HG03280 (cell line): ENCODE measurements around the gene PPP1CC.

Source experiments
- ATAC-seq: cut with Tn5 transposase; IDR thresholded peaks from one replicate; pipeline ENCODE4 v1.9.1; 2021; ENCODE audit warnings: mild to moderate bottlenecking, moderate library complexity; ENCODE audit not compliant: unreplicated experiment

PPP1CC gene

GRCh38 chr12:110689281-110690126 lies 53.2 kb downstream of the PPP1CC start:
- ATAC-seq: no peak

GRCh38 chr12:110688446-110689280 lies 54.0 kb downstream of the PPP1CC start, which contains the start of gene HVCN1:
HVCN1 (minus strand) TSS chr12:110689115; CDS start chr12:110683245, 5,870 bp downstream.
- ATAC-seq: no peak

DNA sequence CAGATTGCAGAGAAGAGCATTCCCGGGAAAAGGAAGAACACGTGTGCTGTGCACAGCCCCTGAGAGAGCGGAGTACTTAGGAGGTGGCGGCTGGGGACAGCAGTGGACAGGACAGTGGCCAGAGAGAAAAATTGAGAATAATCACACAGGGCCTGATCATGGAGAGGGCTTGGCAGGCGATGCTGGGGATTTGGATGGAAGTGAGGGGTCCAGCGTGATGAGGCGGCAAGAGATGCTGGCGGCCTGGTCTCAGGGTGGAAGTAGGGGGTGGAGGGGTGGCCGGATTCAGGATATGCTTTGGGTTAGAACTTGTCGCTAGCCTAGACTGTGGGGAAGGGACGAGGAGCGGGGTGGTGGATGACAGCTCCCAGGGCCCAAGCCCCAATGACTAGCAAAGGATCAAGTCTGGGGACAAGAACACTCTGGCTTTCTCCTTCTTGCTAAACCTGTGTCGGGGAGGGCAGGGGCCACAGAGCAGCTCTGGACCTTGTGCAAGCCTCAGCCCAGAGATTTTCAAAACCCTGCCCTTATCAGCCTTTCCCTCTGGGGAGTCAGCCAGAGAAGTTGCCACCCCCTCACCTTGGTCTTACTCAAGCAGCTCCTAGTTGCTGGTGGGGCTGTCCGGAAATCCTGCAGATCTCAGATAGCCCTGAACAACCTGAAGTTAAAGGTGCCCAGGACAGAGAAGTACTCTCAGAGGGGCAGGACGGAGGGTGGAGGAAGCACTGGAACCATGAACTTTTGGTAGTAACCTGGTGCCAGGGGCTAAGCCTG lies 55.1 kb downstream of the PPP1CC start:
- ATAC-seq: no peak

- ATAC-seq: no peak
Observed at GRCh38 chr12:110686294-110686903, 56.3 kb downstream of the PPP1CC start.

GRCh38 chr12:110684312-110684836 lies 58.3 kb downstream of the PPP1CC start:
- ATAC-seq: no peak

DNA sequence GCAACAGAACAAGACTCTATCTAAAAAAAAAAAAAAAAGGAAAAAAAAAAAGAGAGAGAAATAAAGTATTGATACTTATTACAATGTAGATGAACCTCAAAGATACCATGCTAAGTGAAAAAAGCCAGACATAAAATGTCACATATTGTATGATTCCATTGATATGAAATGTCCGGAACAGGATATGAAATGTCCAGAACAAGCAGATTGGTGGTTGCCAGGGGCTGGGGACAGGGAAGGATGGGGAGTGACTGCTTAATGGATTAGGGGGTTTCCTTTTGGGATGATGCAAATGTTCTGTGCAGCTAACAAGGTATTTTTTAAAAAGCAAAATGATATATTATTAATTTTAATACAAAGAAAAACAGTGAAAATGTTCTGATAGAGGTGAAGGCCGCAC lies 58.8 kb downstream of the PPP1CC start:
- no peak for ATAC-seq

DNA sequence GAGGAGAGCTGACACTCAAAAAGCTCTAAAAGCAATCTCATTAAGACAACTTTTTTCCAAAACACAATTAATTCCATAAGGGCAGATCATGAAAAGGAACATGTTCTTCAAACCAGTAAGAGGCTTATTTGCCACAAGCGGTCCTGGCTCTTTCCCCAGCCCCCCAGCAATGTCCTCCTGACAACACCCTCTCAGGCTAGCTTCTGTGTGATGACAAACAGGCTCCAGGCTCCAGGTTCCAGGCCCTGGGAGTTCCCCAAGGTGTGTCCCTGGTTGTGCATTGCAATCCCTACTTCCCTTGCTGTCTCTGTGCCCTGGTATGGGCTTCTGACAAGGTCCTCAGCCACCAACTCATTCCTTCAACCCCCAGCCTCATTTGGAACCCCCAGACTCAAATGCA lies 62.7 kb downstream of the PPP1CC start:
- no peak for ATAC-seq

DNA sequence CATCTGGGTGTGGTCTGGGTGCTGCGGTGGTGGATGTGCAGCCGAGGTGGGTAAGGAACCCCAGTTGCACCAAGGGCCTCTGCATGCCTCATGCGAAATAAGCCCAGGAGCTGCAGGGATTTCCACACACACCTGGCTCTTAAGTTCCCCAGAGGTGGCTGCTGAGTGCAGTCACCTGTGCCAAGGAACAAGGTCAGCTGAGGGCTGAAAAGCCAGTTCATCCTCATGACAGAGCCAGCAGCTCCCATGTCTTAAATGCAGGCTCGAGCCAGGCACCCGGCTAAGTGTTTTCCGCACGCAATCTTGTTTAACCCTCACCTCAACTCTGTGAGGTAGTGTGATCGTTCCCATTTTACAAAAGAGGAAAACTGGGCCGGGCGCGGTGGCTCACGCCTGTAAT lies 63.5 kb downstream of the PPP1CC start:
- no peak for ATAC-seq

DNA sequence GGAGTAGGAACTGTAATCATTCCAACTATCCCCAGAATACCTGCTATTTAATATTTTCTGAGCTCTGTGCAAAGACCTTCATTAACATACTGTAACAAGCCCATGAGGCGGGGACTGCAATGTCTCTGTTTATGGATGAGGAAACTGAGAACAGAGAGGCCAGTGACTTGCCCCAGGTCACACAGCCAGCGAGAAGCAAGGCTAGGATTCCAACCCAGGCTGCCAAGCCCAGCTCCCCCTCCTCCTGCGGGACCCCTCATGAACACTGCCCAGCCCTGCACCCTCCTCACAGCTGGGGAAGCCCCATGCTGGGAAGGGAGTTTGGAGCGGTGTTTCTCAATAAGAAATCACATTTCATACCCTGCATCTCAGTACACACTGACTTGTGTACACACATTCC lies 64.7 kb downstream of the PPP1CC start:
- ATAC-seq: no peak

- ATAC-seq: peak; percentile 51
Observed at GRCh38 chr12:110677206-110677911, 65.3 kb downstream of the PPP1CC start.

DNA sequence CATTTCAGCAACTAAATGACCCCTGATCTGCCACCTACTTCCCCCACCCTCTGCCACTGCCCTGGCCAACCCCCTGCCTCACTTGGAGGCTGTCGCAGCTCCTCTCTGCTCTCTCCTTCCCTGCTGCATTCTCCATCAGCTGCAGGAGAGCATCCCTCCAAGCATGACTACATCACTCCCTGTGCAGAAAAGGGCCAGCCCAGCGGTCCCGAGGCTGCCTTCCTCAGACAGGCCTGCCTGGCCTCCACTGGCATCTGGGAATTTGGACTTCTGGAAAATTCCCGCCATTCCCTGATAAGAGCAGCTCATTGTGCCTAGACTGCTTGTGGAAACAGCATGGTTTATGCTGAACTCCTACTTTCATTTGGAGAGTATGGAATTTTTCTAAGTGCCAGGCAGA lies 66.5 kb downstream of the PPP1CC start:
- ATAC-seq: no peak

DNA sequence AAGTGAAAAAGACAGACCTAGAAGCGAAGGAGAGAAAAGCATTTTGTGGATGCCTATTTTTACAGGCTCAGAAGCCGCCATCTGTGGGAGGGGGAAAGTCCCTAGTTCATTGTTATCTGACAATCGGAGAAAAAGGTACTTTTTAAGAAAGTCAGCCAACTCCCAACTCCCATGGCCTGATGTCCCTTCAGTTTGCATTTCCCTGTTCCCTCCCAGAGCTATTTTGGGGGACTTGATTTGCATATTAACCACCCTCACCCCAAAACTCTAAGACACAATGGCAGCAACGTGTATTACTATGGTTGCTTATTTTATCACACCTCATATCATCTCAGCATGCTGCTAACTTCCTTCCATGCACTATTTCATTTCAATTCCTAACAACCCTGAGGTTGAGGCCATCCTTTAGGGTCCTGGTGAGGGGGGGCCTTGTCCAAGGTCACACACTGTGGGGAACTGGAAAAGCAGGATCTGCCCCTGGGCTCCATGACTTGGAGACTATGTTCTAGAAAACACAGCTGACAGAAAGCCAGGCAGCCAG lies 72.5 kb downstream of the PPP1CC start:
- peak; percentile 56 for ATAC-seq
